PC-9 (cell line): ENCODE data around the gene HSF4. TPM values are rescaled to one million over a fixed set of nuclear protein-coding genes. Genes with fewer than 3 reads are reported as not detected.

ENCODE experiments used
- BruUV-seq: library from RNA; stranded (reverse); fragments of 400-500 nt; replicated peaks from 2 replicates; lab custom pipeline; 2021; lab: Mats Ljungman, UMichigan
- CTCF ChIA-PET: fragments of 300-600 bp; sonication (Branson Sonifier 250); formaldehyde crosslinking; loops from one replicate; lab custom pipeline; 2022; ENCODE audit warnings: antibody characterized with exemption; lab: Charles Lee
- POLR2A ChIA-PET: fragments of 300-600 bp; sonication (Branson Sonifier 250); formaldehyde crosslinking; loops from one replicate; lab custom pipeline; 2022; ENCODE audit warnings: antibody characterized with exemption; ENCODE audit not compliant: unreplicated experiment; lab: Charles Lee
- DNase-seq, 2 experiments: peaks; one replicate each; pipeline versions ENCODE4 v3.0.0 to v3.0.0-alpha.2; 2015 to 2022; ENCODE audit warnings: mixed read lengths in 1 of 2
- H2AFZ ChIP-seq: fragments of 200-600 bp; sonication (generic); 2 replicates; pipeline ENCODE4 v1.8.1; 2017; ENCODE audit warnings: antibody characterized with exemption
- H3F3A ChIP-seq: fragments of 200-600 bp; sonication (generic); 2 replicates; pipeline ENCODE4 v1.8.1; 2017; ENCODE audit warnings: antibody characterized with exemption, mild to moderate bottlenecking, low read depth; ENCODE audit not compliant: insufficient read depth
- H3K27ac ChIP-seq: fragments of 200-600 bp; sonication (generic); 2 replicates; pipeline ENCODE4 v1.6.1; 2016; ENCODE audit warnings: mixed run types
- H3K27me3 ChIP-seq: fragments of 200-600 bp; sonication (generic); 2 replicates; pipeline ENCODE4 v1.6.1; 2016; ENCODE audit warnings: low read depth, mixed run types; ENCODE audit not compliant: insufficient read depth
- H3K36me3 ChIP-seq: fragments of 200-600 bp; sonication (generic); 2 replicates; pipeline ENCODE4 v1.6.1; 2016; ENCODE audit warnings: low read depth, mixed run types
- H3K4me1 ChIP-seq: fragments of 200-600 bp; sonication (generic); replicated peaks from 2 replicates; pipeline ENCODE4 v1.6.1; 2016; ENCODE audit warnings: mixed run types; ENCODE audit not compliant: insufficient read depth
- H3K4me2 ChIP-seq: fragments of 200-600 bp; sonication (generic); 2 replicates; pipeline ENCODE4 v1.6.1; 2017; ENCODE audit warnings: mixed run types
- H3K4me3 ChIP-seq: fragments of 200-600 bp; sonication (generic); 2 replicates; pipeline ENCODE4 v1.6.1; 2016; ENCODE audit warnings: mixed run types
- H3K79me2 ChIP-seq: fragments of 200-600 bp; sonication (generic); 2 replicates; pipeline ENCODE4 v1.6.1; 2017; ENCODE audit warnings: low read depth, mixed run types
- H3K9me2 ChIP-seq: fragments of 200-600 bp; sonication (generic); 2 replicates; pipeline ENCODE4 v1.8.1; 2017; ENCODE audit warnings: mild to moderate bottlenecking; ENCODE audit not compliant: insufficient read depth
- H3K9me3 ChIP-seq: fragments of 200-600 bp; sonication (generic); 2 replicates; pipeline ENCODE4 v1.8.1; 2016; ENCODE audit warnings: low read depth; ENCODE audit not compliant: insufficient read depth
- H4K20me1 ChIP-seq: fragments of 200-600 bp; sonication (generic); 2 replicates; pipeline ENCODE4 v1.8.1; 2017; ENCODE audit not compliant: insufficient read depth
- EZH2 ChIP-seq: fragments of 200-600 bp; sonication (generic); IDR thresholded peaks from 2 replicates; pipeline ENCODE4 v1.8.0; 2017; ENCODE audit warnings: antibody characterized with exemption, low read depth
- intact Hi-C: fragments of 100-400 bp; cut with micrococcal nuclease; formaldehyde crosslinking; loops from one replicate; pipeline ENCODE4 v1.10.0; 2022; ENCODE audit not compliant: unreplicated experiment
- total RNA-seq: library from RNA; stranded (reverse); gene quantifications from 2 replicates; pipeline ENCODE4 v1.2.3, GENCODE V29; 2021
- TF ChIP-seq, protein P1 (sequence below): fragments of 200-600 bp; sonication (generic); conservative IDR thresholded peaks from 2 replicates; pipeline ENCODE4 v1.6.1; 2017; ENCODE audit warnings: mixed run types, antibody characterized with exemption, mild to moderate bottlenecking, moderate library complexity

Gene HSF4
- total RNA-seq, 1 experiment from 2014 or later: 100 TPM

DNA sequence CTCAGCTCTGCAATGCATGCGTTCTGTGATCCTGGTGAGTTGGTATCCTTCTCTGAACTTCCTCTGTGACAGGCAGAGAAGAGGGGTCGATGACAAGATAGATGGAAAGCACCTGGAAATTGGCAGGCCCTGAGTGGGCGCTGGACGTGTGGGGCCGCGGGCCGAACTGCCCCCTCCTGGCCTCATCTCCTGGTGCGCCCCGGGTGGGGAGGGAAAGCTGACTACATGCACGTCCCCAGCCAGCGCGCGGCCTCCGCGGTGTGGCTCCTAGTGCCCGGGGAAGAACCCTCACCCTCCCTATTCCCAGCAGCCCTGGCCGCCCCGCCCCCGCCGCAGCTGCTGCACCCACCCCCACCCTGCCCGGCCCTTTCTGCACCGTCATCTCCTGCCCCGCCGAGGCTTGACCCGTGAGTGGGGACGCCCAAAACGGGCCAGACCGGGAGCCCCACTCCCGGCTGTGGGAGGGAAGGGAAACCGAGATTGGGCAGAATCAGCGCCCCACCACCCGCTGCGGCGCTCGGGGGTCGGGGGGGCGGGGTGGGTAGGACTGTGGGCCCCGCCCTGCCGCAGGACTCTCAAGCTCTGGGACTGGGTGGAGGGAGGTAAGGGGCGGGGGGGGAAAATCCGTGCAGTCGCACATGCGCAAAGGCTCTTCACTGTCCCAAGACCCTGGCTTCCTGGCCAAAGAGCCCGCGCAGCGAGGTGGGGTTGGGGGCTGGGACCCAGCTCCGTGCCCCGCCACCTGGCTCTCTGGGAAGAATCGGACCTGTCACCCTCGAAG lies 5.8 kb downstream of the HSF4 start, which contains the start of gene NOL3:
Gene NOL3, plus strand, starts transcription at position 371 of the 781 bp plus-strand sequence.
- H3F3A ChIP-seq: peaks cover 57% of the 10 kb centered on the region
- H4K20me1 ChIP-seq: no peaks in the 10 kb centered on the region
- no TSS peak for BruUV-seq
- no peaks in the 10 kb centered on the region for H3K9me2 ChIP-seq
- H3K9me3 ChIP-seq: no peaks in the 10 kb centered on the region
- H3K4me1 ChIP-seq: peaks cover 41% of the 10 kb centered on the region
- H3K4me3 ChIP-seq: peak within 1 kb of the TSS; percentile 74
- H3K27me3 ChIP-seq: no peaks in the 10 kb centered on the region
- H3K79me2 ChIP-seq: peaks cover 15% of the 10 kb centered on the region; the same call in 1 of the 2 replicates
- peak within 1 kb of the TSS; percentile 76 for H3K27ac ChIP-seq
- CTCF ChIA-PET: interaction anchor here (0.5 to 1.2 kb wide), 10 partner anchors 10 to 845 kb away, joined by 3 to 8 read pairs (median 6); partner anchors contain the start of genes HSD11B2 and TRADD
- intact Hi-C loops: loop anchor here (5.0 kb wide), 2 partner anchors 77 to 153 kb away; partner anchors contain the start of genes FHOD1 and SLC9A5
- peak within 1 kb of the TSS; percentile 98 for H3K4me2 ChIP-seq
- TF ChIP-seq, protein P1, sequence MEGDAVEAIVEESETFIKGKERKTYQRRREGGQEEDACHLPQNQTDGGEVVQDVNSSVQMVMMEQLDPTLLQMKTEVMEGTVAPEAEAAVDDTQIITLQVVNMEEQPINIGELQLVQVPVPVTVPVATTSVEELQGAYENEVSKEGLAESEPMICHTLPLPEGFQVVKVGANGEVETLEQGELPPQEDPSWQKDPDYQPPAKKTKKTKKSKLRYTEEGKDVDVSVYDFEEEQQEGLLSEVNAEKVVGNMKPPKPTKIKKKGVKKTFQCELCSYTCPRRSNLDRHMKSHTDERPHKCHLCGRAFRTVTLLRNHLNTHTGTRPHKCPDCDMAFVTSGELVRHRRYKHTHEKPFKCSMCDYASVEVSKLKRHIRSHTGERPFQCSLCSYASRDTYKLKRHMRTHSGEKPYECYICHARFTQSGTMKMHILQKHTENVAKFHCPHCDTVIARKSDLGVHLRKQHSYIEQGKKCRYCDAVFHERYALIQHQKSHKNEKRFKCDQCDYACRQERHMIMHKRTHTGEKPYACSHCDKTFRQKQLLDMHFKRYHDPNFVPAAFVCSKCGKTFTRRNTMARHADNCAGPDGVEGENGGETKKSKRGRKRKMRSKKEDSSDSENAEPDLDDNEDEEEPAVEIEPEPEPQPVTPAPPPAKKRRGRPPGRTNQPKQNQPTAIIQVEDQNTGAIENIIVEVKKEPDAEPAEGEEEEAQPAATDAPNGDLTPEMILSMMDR: no peak
- TF ChIP-seq EZH2: no peak
- peak; percentile 68 to 95 for DNase-seq
- H3K36me3 ChIP-seq: no peaks in the 10 kb centered on the region
- H2AFZ ChIP-seq: peak within 1 kb of the TSS; percentile 72
- POLR2A ChIA-PET: interaction anchor here (0.5 to 1.4 kb wide), 13 partner anchors 9 to 1537 kb away, joined by 3 to 12 read pairs (median 8); partner anchors contain the start of genes FBXL8 and TRADD

DNA sequence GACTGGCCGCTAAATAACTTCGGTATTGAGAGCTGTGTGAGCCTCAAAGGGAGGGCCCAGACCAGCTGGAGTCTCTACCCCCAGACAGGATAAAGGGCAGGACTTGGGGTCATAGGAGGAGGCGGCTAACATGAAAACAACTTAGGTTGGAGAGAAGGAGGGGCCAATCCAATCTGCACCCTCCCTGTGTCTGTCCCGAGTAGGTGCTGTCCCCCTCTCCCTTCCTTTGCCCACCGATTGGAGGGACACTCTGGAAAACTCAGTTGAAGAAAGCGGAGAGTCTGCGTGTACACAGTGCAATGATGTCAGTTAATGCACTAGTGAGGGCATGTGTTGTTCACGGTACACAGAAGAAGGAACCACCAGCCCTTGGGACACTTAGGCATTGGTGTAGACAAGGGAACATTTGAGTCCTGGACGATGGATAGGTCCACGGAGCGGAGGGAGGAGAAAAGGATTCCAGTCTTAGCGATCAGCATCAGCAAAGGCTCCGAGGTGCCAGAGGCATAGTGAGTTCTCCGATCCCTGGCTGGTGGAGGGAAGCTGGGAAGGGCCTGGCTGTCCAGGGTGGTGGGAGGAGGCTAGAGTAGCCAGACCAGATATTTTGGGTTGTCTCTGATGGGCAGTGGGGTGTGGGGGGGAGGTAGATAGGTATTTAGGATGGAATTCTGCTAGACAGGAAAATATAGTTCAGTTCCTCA lies 6.6 kb downstream of the HSF4 start:
- no peaks in the 10 kb centered on the region for H3K27me3 ChIP-seq
- H3K4me1 ChIP-seq: peaks cover 42% of the 10 kb centered on the region
- ChIA-PET CTCF (interaction anchor here (0.5 to 0.6 kb wide), 3 partner anchors 12 to 844 kb away, joined by 5 to 8 read pairs (median 6); partner anchors contain the start of gene TRADD), POLR2A (interaction anchor here (0.6 to 1.4 kb wide), 8 partner anchors 8 to 345 kb away, joined by 3 to 12 read pairs (median 4); partner anchors contain the start of genes FBXL8 and TRADD)
- DNase-seq: peak in 1 of 2 experiments; percentile 35
- peak overlapping the region; percentile 98 for H3K4me2 ChIP-seq
- no peaks in the 10 kb centered on the region for H3K36me3 ChIP-seq
- no peaks in the 10 kb centered on the region for H3K9me3 ChIP-seq
- peak overlapping the region; percentile 74; the same call in 1 of the 2 replicates for H3K4me3 ChIP-seq
- peaks cover 62% of the 10 kb centered on the region for H3F3A ChIP-seq
- BruUV-seq: TSS peak; percentile 45
- peaks cover 15% of the 10 kb centered on the region; the same call in 1 of the 2 replicates for H3K79me2 ChIP-seq
- TF ChIP-seq EZH2: no peak
- TF ChIP-seq, protein P1: no peak
- H4K20me1 ChIP-seq: no peaks in the 10 kb centered on the region
- peak overlapping the region; percentile 76 for H3K27ac ChIP-seq
- intact Hi-C loops: loop anchor here (5.0 kb wide), 2 partner anchors 76 to 154 kb away; partner anchors contain the start of genes FHOD1 and SLC9A5
- H2AFZ ChIP-seq: peak overlapping the region; percentile 71
- H3K9me2 ChIP-seq: no peaks in the 10 kb centered on the region

DNA sequence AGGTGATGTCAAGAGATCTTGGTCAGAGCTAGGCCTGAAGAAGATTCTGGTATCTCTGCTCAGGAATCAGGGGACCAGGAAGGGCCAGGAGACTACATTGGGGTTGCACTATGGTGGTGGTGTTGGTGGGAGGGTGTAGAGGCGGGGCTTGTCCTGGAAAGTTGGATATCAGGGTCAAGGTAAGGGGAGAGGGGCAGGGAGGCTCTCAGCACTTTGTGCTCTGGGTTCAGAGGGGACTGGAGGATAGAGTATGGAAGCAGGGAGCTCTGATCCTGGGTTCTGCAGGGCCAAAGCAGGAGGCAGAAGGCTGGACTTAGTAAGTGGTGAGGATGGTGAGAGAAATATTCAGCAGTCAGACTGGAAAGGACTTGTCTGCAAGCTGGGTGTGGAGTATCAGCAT lies 8.8 kb downstream of the HSF4 start:
- no peak for DNase-seq
- peaks cover 73% of the 10 kb centered on the region for H3F3A ChIP-seq
- no peaks in the 10 kb centered on the region for H3K9me2 ChIP-seq
- POLR2A ChIA-PET: interaction anchor here (0.6 to 0.9 kb wide), 5 partner anchors 13 to 142 kb away, joined by 3 to 11 read pairs (median 7); partner anchors contain the start of genes FHOD1 and TRADD
- H3K9me3 ChIP-seq: no peaks in the 10 kb centered on the region
- H3K36me3 ChIP-seq: no peaks in the 10 kb centered on the region
- peak overlapping the region; percentile 64 for H3K27ac ChIP-seq
- no TSS peak for BruUV-seq
- CTCF ChIA-PET: no interaction called here
- no peaks in the 10 kb centered on the region for H4K20me1 ChIP-seq
- TF ChIP-seq, protein P1: no peak
- TF ChIP-seq EZH2: no peak
- peak overlapping the region; percentile 57 for H3K4me3 ChIP-seq
- H3K27me3 ChIP-seq: no peaks in the 10 kb centered on the region
- H3K79me2 ChIP-seq: peaks cover 15% of the 10 kb centered on the region; the same call in 1 of the 2 replicates
- intact Hi-C loops: loop anchor here (1.0 to 5.0 kb wide), 3 partner anchors 12 to 156 kb away; partner anchors contain the start of genes FHOD1 and SLC9A5
- H3K4me2 ChIP-seq: peak overlapping the region; percentile 91
- peaks cover 50% of the 10 kb centered on the region for H3K4me1 ChIP-seq
- H2AFZ ChIP-seq: peak overlapping the region; percentile 83
